ENCODE results near the gene GALNT11. TPM values are rescaled to one million over a fixed set of nuclear protein-coding genes. Genes with fewer than 3 reads are reported as not detected.

GALNT11 gene
- total RNA-seq, 4 donors from 2014 or later: 59.5 to 87.6 (median 74.9) TPM

- H3K36me3 ChIP-seq: peaks cover 13 to 20% of the 10 kb centered on the region in 2 donors
- 93 to 94% methylated on average over 19 of the region's 19 CpGs for WGBS, 2 donors
- no peaks in the 10 kb centered on the region for H3K9me3 ChIP-seq
- H3K27me3 ChIP-seq: no peaks in the 10 kb centered on the region
- no peak for DNase-seq
- TF ChIP-seq CTCF (IDR thresholded peaks at IDR 0.05): no peak
- no peak for TF ChIP-seq POLR2A (IDR thresholded peaks at IDR 0.05)
- intact Hi-C loops (cut with DNase I): no loop called here
- H3K27ac ChIP-seq: no peak overlapping the region
- H3K4me1 ChIP-seq: no peaks in the 10 kb centered on the region
- H3K4me3 ChIP-seq (replicated peaks in 1 of 3): no peak overlapping the region
These were observed 101.8 kb downstream of the GALNT11 start for GRCh38 chr7:152127229-152127628.

- Histone ChIP-seq H3K4me1 (no peaks in the 10 kb centered on the region), H3K4me3 (replicated peaks in 1 of 3) (no peak overlapping the region), H3K27ac (no peak overlapping the region), H3K9me3 (no peaks in the 10 kb centered on the region), H3K27me3 (no peaks in the 10 kb centered on the region), H3K36me3 (peaks cover 13 to 24% of the 10 kb centered on the region in 2 donors)
- TF ChIP-seq CTCF (IDR thresholded peaks at IDR 0.05): no peak
- no peak for TF ChIP-seq POLR2A (IDR thresholded peaks at IDR 0.05)
- WGBS, 2 donors: 95 to 96% methylated on average over 20 of the region's 20 CpGs
- intact Hi-C loops (cut with DNase I): no loop called here
- no peak for DNase-seq
These were observed 102.8 kb downstream of the GALNT11 start for GRCh38 chr7:152128252-152128651.

- DNase-seq: no peak
- Histone ChIP-seq H3K9me3 (no peaks in the 10 kb centered on the region), H3K4me3 (replicated peaks in 1 of 3) (no peak overlapping the region), H3K27me3 (no peaks in the 10 kb centered on the region), H3K4me1 (no peaks in the 10 kb centered on the region), H3K36me3 (peaks cover 11 to 20% of the 10 kb centered on the region in 2 donors), H3K27ac (no peak overlapping the region)
- intact Hi-C loops (cut with DNase I): no loop called here
- TF ChIP-seq POLR2A (IDR thresholded peaks at IDR 0.05) (no peak), CTCF (IDR thresholded peaks at IDR 0.05) (no peak)
- 97% methylated on average over 59 to 60 of the region's 60 CpGs for WGBS, 2 donors
These were observed 103.4 kb downstream of the GALNT11 start for GRCh38 chr7:152128741-152129461.

- H3K4me3 ChIP-seq (replicated peaks in 1 of 3): no peak overlapping the region
- no peak for DNase-seq
- no peak for TF ChIP-seq POLR2A (IDR thresholded peaks at IDR 0.05)
- TF ChIP-seq CTCF (IDR thresholded peaks at IDR 0.05): no peak
- WGBS, 2 donors: 94 to 97% methylated on average over 7 of the region's 7 CpGs
- no peaks in the 10 kb centered on the region for H3K27me3 ChIP-seq
- H3K27ac ChIP-seq: no peak overlapping the region
- H3K36me3 ChIP-seq: peaks cover 3 to 20% of the 10 kb centered on the region in 2 donors
- H3K9me3 ChIP-seq: no peaks in the 10 kb centered on the region
- H3K4me1 ChIP-seq: no peaks in the 10 kb centered on the region
- intact Hi-C loops (cut with DNase I): no loop called here
These were observed 104.2 kb downstream of the GALNT11 start for GRCh38 chr7:152129682-152130081.

Measured in thyroid gland (tissue), 4 donors.